Gastroesophageal sphincter (tissue), 3 donors: ENCODE measurements around the gene CCL8.

ENCODE experiments used
- CTCF ChIP-seq, 4 experiments: fragments of 200-600 bp in 2 of 4; fragments of 450-650 bp in 2 of 4; sonication (generic) in 1 of 4; IDR thresholded peaks; one replicate each; pipeline ENCODE4 v1.5.1; 2017 to 2019; ENCODE audit warnings: antibody characterized with exemption in 4 of 4, mild to moderate bottlenecking in 2 of 4, moderate library complexity in 2 of 4
- EP300 ChIP-seq: sonication (generic); formaldehyde crosslinking; IDR thresholded peaks from one replicate; pipeline ENCODE4 v1.6.1; 2017; ENCODE audit warnings: antibody characterized with exemption, mild to moderate bottlenecking
- POLR2A ChIP-seq, 2 donors: fragments of 450-650 bp; IDR thresholded peaks; one replicate each; pipeline ENCODE4 v1.6.1; 2017; ENCODE audit warnings: antibody characterized with exemption in 2 of 2, mild to moderate bottlenecking in 2 of 2, moderate library complexity in 1 of 2
- POLR2AphosphoS5 ChIP-seq: sonication (generic); formaldehyde crosslinking; IDR thresholded peaks from one replicate; pipeline ENCODE4 v1.6.1; 2017; ENCODE audit warnings: antibody characterized with exemption

- TF ChIP-seq CTCF (IDR thresholded peaks at IDR 0.05), result no peak
- TF ChIP-seq EP300, result no peak
- no peak for TF ChIP-seq POLR2A (IDR thresholded peaks at IDR 0.05)
- TF ChIP-seq POLR2AphosphoS5, result no peak
Measured at GRCh38 chr17:34347063-34347462, 27.8 kb downstream of the CCL8 start.
